Measurements from ENCODE around the gene SPC24.

DNA sequence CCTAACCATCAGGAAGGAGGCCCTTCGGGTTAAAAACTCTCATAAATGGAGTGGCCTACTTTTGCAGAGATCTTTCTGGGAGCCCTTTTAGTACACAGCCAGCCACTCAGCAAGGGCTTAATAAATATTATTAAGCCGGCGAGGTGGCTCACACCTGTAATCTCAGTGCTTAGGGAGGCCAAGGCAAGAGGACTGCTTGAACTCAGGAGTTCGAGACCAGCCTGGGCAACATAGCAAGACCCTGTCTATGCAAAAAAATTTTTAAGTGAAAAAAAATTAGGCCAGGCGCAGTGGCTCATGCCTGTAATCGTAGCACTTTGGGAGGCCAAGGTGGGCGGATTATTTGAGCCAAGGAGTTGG is 42.6 kb upstream of the SPC24 start:
- no peak for TF ChIP-seq L3MBTL2 (conservative IDR thresholded peaks at IDR 0.05)
- TF ChIP-seq BHLHE40 (IDR thresholded peaks at IDR 0.05; ENCODE audit: borderline replicate concordance) = no peak
- TF ChIP-seq FOXM1 (IDR thresholded peaks at IDR 0.05; ENCODE audit: borderline replicate concordance) = no peak
- TF ChIP-seq LEF1 (IDR thresholded peaks at IDR 0.05; ENCODE audit: borderline replicate concordance) = no peak
- TF ChIP-seq SP1 (IDR thresholded peaks at IDR 0.05) = no peak
- no peak for TF ChIP-seq SUZ12 (IDR thresholded peaks at IDR 0.05)
- no peak for TF ChIP-seq ELF4 (IDR thresholded peaks at IDR 0.05)
- TF ChIP-seq TARDBP (IDR thresholded peaks at IDR 0.05) = no peak
- no peak for TF ChIP-seq HDGF (IDR thresholded peaks at IDR 0.05; ENCODE audit: borderline replicate concordance)
- no peak for TF ChIP-seq ARNT (IDR thresholded peaks at IDR 0.05)
- no peak for TF ChIP-seq FOXA1 (IDR thresholded peaks at IDR 0.05)
- no peak for TF ChIP-seq FOXK2 (IDR thresholded peaks at IDR 0.05)
